ENCODE results near the gene LRP2BP. TPM values are rescaled to one million over a fixed set of nuclear protein-coding genes. Genes with fewer than 3 reads are reported as not detected.

LRP2BP gene
- total RNA-seq, 1 experiment from 2014 or later, result 0.33 TPM

- peaks cover 18% of the 10 kb centered on the region for H3K9me3 Mint-ChIP-seq
- no peak overlapping the region for H3K4me3 Mint-ChIP-seq
- H3K27ac Mint-ChIP-seq, result no peak overlapping the region
- no peak for DNase-seq (ENCODE audit: low spot score)
- TF ChIP-seq, protein P1, sequence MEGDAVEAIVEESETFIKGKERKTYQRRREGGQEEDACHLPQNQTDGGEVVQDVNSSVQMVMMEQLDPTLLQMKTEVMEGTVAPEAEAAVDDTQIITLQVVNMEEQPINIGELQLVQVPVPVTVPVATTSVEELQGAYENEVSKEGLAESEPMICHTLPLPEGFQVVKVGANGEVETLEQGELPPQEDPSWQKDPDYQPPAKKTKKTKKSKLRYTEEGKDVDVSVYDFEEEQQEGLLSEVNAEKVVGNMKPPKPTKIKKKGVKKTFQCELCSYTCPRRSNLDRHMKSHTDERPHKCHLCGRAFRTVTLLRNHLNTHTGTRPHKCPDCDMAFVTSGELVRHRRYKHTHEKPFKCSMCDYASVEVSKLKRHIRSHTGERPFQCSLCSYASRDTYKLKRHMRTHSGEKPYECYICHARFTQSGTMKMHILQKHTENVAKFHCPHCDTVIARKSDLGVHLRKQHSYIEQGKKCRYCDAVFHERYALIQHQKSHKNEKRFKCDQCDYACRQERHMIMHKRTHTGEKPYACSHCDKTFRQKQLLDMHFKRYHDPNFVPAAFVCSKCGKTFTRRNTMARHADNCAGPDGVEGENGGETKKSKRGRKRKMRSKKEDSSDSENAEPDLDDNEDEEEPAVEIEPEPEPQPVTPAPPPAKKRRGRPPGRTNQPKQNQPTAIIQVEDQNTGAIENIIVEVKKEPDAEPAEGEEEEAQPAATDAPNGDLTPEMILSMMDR (IDR thresholded peaks at IDR 0.05), result no peak
- no peak for TF ChIP-seq ZNF121 (CRISPR knock-in tag; IDR thresholded peaks at IDR 0.05)
- TF ChIP-seq, protein P2, sequence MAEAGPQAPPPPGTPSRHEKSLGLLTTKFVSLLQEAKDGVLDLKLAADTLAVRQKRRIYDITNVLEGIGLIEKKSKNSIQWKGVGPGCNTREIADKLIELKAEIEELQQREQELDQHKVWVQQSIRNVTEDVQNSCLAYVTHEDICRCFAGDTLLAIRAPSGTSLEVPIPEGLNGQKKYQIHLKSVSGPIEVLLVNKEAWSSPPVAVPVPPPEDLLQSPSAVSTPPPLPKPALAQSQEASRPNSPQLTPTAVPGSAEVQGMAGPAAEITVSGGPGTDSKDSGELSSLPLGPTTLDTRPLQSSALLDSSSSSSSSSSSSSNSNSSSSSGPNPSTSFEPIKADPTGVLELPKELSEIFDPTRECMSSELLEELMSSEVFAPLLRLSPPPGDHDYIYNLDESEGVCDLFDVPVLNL (CRISPR knock-in tag; IDR thresholded peaks at IDR 0.05; ENCODE audit: borderline replicate concordance, low read depth), result no peak
- H3K4me1 Mint-ChIP-seq, result peaks cover 6% of the 10 kb centered on the region; the same call in 1 of the 2 replicates
- ChIA-PET POLR2A (no interaction called here), CTCF (no interaction called here)
- H3K36me3 Mint-ChIP-seq, result no peaks in the 10 kb centered on the region
- H3K27me3 Mint-ChIP-seq (ENCODE audit: low read depth), result no peaks in the 10 kb centered on the region
- ATAC-seq, result no peak
Measured at GRCh38 chr4:185384061-185384460, 11.7 kb downstream of the LRP2BP start.

DNA sequence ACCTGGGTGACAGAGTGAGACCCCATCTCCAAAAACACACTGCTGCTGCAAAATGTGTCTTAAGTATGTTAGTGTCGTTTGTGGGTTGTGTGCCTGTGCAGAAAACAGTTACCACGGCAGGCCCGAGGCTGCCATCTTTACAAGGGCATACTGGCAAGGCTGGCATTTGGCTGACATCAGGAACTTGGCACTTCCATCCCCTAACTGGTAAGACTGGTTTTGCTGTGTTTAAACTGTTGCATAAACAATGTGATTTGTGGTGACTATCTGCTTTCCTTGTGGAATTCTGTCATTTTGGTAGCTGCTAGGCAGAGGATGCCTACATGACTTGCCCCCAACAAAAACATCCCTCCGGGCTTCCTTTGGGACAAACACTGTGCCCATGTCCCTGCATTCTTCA, 12.3 kb downstream of the LRP2BP start:
- H3K27me3 Mint-ChIP-seq (ENCODE audit: low read depth), result no peaks in the 10 kb centered on the region
- no peak overlapping the region for H3K27ac Mint-ChIP-seq
- CTCF ChIA-PET, result no interaction called here
- POLR2A ChIA-PET, result no interaction called here
- TF ChIP-seq ZNF219 (CRISPR knock-in tag; IDR thresholded peaks at IDR 0.05; ENCODE audit: borderline replicate concordance) (no peak), JAZF1 (CRISPR knock-in tag; IDR thresholded peaks at IDR 0.05) (no peak), MAX (CRISPR knock-in tag; IDR thresholded peaks at IDR 0.05) (no peak), AR (CRISPR knock-in tag; IDR thresholded peaks at IDR 0.05) (no peak), ZNF416 (CRISPR knock-in tag; IDR thresholded peaks at IDR 0.05) (no peak), ZNF138 (CRISPR knock-in tag; conservative IDR thresholded peaks at IDR 0.05) (no peak), NR3C1 (CRISPR knock-in tag; conservative IDR thresholded peaks at IDR 0.05; ENCODE audit: low read depth) (no peak), GABPB1 (CRISPR knock-in tag; IDR thresholded peaks at IDR 0.05) (no peak), ZNF423 (CRISPR knock-in tag; IDR thresholded peaks at IDR 0.05) (no peak), TCF7 (CRISPR knock-in tag; IDR thresholded peaks at IDR 0.05; ENCODE audit: low read depth) (no peak)
- DNase-seq (ENCODE audit: low spot score), result no peak
- H3K9me3 Mint-ChIP-seq, result peaks cover 18% of the 10 kb centered on the region
- H3K4me3 Mint-ChIP-seq, result no peak overlapping the region
- no peak for ATAC-seq
- H3K36me3 Mint-ChIP-seq, result no peaks in the 10 kb centered on the region
- H3K4me1 Mint-ChIP-seq, result peaks cover 6% of the 10 kb centered on the region; the same call in 1 of the 2 replicates

- no peaks in the 10 kb centered on the region for H3K36me3 Mint-ChIP-seq
Measured at GRCh38 chr4:185382754-185383153, 13.0 kb downstream of the LRP2BP start.

More at GRCh38 chr4:185382754-185383153, 13.0 kb downstream of the LRP2BP start:
- no peak overlapping the region for H3K27ac Mint-ChIP-seq
- H3K4me3 Mint-ChIP-seq, result no peak overlapping the region
- peaks cover 18% of the 10 kb centered on the region for H3K9me3 Mint-ChIP-seq
- TF ChIP-seq NFYB (CRISPR knock-in tag; conservative IDR thresholded peaks at IDR 0.05; ENCODE audit: low read depth), result no peak
- no peak for TF ChIP-seq ZMAT4 (CRISPR knock-in tag; IDR thresholded peaks at IDR 0.05)
- no peak for TF ChIP-seq ZNF396 (CRISPR knock-in tag; IDR thresholded peaks at IDR 0.05; ENCODE audit: borderline replicate concordance)
- TF ChIP-seq IRF2 (CRISPR knock-in tag; IDR thresholded peaks at IDR 0.05; ENCODE audit: borderline replicate concordance, low read depth), result no peak
- CTCF ChIA-PET, result no interaction called here
- H3K4me1 Mint-ChIP-seq, result peaks cover 6% of the 10 kb centered on the region; the same call in 1 of the 2 replicates
- DNase-seq (ENCODE audit: low spot score), result no peak
- no peak for ATAC-seq
- POLR2A ChIA-PET, result no interaction called here
- H3K27me3 Mint-ChIP-seq (ENCODE audit: low read depth), result no peaks in the 10 kb centered on the region

Data from WTC11 (cell line).